Muscle layer of colon (tissue), 2 donors: ENCODE data around the gene CYSTM1.
A peak's percentile ranks its signal among the peaks of the same experiment; 100 is the strongest.

Experiments
- H3K27ac ChIP-seq: one replicate; pipeline ENCODE4 v1.7.0; 2013; ENCODE audit warnings: low read depth, mild to moderate bottlenecking, low read length, moderate library complexity
- H3K27me3 ChIP-seq, 2 donors: one replicate each; pipeline ENCODE4 v1.7.0; 2013; ENCODE audit warnings: low read length in 2 of 2, mild to moderate bottlenecking in 2 of 2; ENCODE audit not compliant: insufficient read depth in 2 of 2, control insufficient read depth in 1 of 2
- H3K36me3 ChIP-seq: one replicate; pipeline ENCODE4 v1.7.0; 2013; ENCODE audit warnings: mild to moderate bottlenecking, low read length; ENCODE audit not compliant: insufficient read depth
- H3K4me1 ChIP-seq: one replicate; pipeline ENCODE4 v1.7.0; 2013; ENCODE audit warnings: mild to moderate bottlenecking, low read length; ENCODE audit not compliant: insufficient read depth
- H3K4me3 ChIP-seq, 2 donors: one replicate each; pipeline ENCODE4 v1.7.0; 2013; ENCODE audit warnings: low read length in 2 of 2, low read depth in 1 of 2, mild to moderate bottlenecking in 1 of 2, moderate library complexity in 1 of 2
- H3K9ac ChIP-seq: one replicate; pipeline ENCODE4 v1.7.0; 2013; ENCODE audit warnings: low read length
- H3K9me3 ChIP-seq: one replicate; pipeline ENCODE4 v1.7.0; 2013; ENCODE audit warnings: mild to moderate bottlenecking, low read length
- donor health status: abdominal sarcoma.
- donor health status: Adenocarcinoma of cecum.

Gene CYSTM1

GRCh38 chr5:140227046-140227445 is 52.1 kb downstream of the CYSTM1 start:
- H3K4me1 ChIP-seq: peaks cover 1% of the 10 kb centered on the region
- H3K36me3 ChIP-seq: no peaks in the 10 kb centered on the region
- no peak overlapping the region for H3K9ac ChIP-seq
- H3K9me3 ChIP-seq: no peaks in the 10 kb centered on the region
- no peak overlapping the region for H3K4me3 ChIP-seq
- no peak overlapping the region for H3K27ac ChIP-seq
- no peaks in the 10 kb centered on the region for H3K27me3 ChIP-seq

GRCh38 chr5:140228364-140228837 is 53.4 kb downstream of the CYSTM1 start:
- Histone ChIP-seq H3K9me3 (no peaks in the 10 kb centered on the region), H3K27ac (no peak overlapping the region), H3K4me3 (no peak overlapping the region), H3K27me3 (no peaks in the 10 kb centered on the region), H3K36me3 (no peaks in the 10 kb centered on the region), H3K9ac (no peak overlapping the region), H3K4me1 (no peaks in the 10 kb centered on the region)

- H3K27ac ChIP-seq: no peak overlapping the region
- no peaks in the 10 kb centered on the region for H3K27me3 ChIP-seq
- no peak overlapping the region for H3K4me3 ChIP-seq
- no peak overlapping the region for H3K9ac ChIP-seq
- H3K9me3 ChIP-seq: no peaks in the 10 kb centered on the region
- no peaks in the 10 kb centered on the region for H3K36me3 ChIP-seq
- H3K4me1 ChIP-seq: no peaks in the 10 kb centered on the region
Observed at GRCh38 chr5:140230373-140230772, 55.4 kb downstream of the CYSTM1 start.

GRCh38 chr5:140232731-140233130 is 57.7 kb downstream of the CYSTM1 start:
- peaks cover 8% of the 10 kb centered on the region for H3K4me1 ChIP-seq

GRCh38 chr5:140234377-140234989 is 59.5 kb downstream of the CYSTM1 start:
- no peaks in the 10 kb centered on the region for H3K27me3 ChIP-seq
- no peak overlapping the region for H3K27ac ChIP-seq
- H3K36me3 ChIP-seq: no peaks in the 10 kb centered on the region
- no peak overlapping the region for H3K4me3 ChIP-seq
- no peaks in the 10 kb centered on the region for H3K9me3 ChIP-seq
- peaks cover 10% of the 10 kb centered on the region for H3K4me1 ChIP-seq
- no peak overlapping the region for H3K9ac ChIP-seq

More at GRCh38 chr5:140232731-140233130, 57.7 kb downstream of the CYSTM1 start:
- no peaks in the 10 kb centered on the region for H3K36me3 ChIP-seq
- H3K9ac ChIP-seq: no peak overlapping the region
- H3K27me3 ChIP-seq: no peaks in the 10 kb centered on the region
- no peak overlapping the region for H3K27ac ChIP-seq
- H3K9me3 ChIP-seq: no peaks in the 10 kb centered on the region
- H3K4me3 ChIP-seq: no peak overlapping the region

GRCh38 chr5:140235791-140236551 is 61.0 kb downstream of the CYSTM1 start:
- Histone ChIP-seq H3K27ac (no peak overlapping the region), H3K4me3 (no peak overlapping the region), H3K4me1 (peaks cover 25% of the 10 kb centered on the region), H3K9me3 (no peaks in the 10 kb centered on the region), H3K9ac (no peak overlapping the region), H3K27me3 (no peaks in the 10 kb centered on the region), H3K36me3 (no peaks in the 10 kb centered on the region)

- Histone ChIP-seq H3K27me3 (no peaks in the 10 kb centered on the region), H3K27ac (no peak overlapping the region), H3K9me3 (no peaks in the 10 kb centered on the region), H3K4me1 (peaks cover 36% of the 10 kb centered on the region), H3K4me3 (no peak overlapping the region), H3K9ac (no peak overlapping the region), H3K36me3 (no peaks in the 10 kb centered on the region)
Observed at GRCh38 chr5:140236891-140237598, 62.1 kb downstream of the CYSTM1 start.

- peak overlapping the region; percentile 1 for H3K27ac ChIP-seq
- peaks cover 53% of the 10 kb centered on the region for H3K4me1 ChIP-seq
- no peak overlapping the region for H3K4me3 ChIP-seq
- H3K36me3 ChIP-seq: peaks cover 8% of the 10 kb centered on the region
- no peaks in the 10 kb centered on the region for H3K9me3 ChIP-seq
- H3K27me3 ChIP-seq: no peaks in the 10 kb centered on the region
- no peak overlapping the region for H3K9ac ChIP-seq
Observed at GRCh38 chr5:140238756-140239155, 63.8 kb downstream of the CYSTM1 start.

- H3K9me3 ChIP-seq: no peaks in the 10 kb centered on the region
- H3K4me1 ChIP-seq: peaks cover 60% of the 10 kb centered on the region
- no peaks in the 10 kb centered on the region for H3K27me3 ChIP-seq
- H3K36me3 ChIP-seq: peaks cover 9% of the 10 kb centered on the region
- H3K9ac ChIP-seq: no peak overlapping the region
- no peak overlapping the region for H3K4me3 ChIP-seq
- H3K27ac ChIP-seq: peak overlapping the region; percentile 68
Observed at GRCh38 chr5:140239461-140239860, 64.5 kb downstream of the CYSTM1 start.

- Histone ChIP-seq H3K4me1 (peaks cover 66% of the 10 kb centered on the region), H3K36me3 (peaks cover 9% of the 10 kb centered on the region), H3K9ac (no peak overlapping the region), H3K27ac (peak overlapping the region; percentile 68), H3K4me3 (no peak overlapping the region), H3K27me3 (no peaks in the 10 kb centered on the region), H3K9me3 (no peaks in the 10 kb centered on the region)
Observed at GRCh38 chr5:140239939-140240700, 65.1 kb downstream of the CYSTM1 start.
